LNCAP (cell line): Measurements from ENCODE around the gene PRRC2B.

Experiments
- TF ChIP-seq, protein P1 (sequence below): fragments of 450-650 bp; IDR thresholded peaks from 2 replicates; pipeline ENCODE4 v1.5.1; 2017; ENCODE audit warnings: mild to moderate bottlenecking

PRRC2B gene

DNA sequence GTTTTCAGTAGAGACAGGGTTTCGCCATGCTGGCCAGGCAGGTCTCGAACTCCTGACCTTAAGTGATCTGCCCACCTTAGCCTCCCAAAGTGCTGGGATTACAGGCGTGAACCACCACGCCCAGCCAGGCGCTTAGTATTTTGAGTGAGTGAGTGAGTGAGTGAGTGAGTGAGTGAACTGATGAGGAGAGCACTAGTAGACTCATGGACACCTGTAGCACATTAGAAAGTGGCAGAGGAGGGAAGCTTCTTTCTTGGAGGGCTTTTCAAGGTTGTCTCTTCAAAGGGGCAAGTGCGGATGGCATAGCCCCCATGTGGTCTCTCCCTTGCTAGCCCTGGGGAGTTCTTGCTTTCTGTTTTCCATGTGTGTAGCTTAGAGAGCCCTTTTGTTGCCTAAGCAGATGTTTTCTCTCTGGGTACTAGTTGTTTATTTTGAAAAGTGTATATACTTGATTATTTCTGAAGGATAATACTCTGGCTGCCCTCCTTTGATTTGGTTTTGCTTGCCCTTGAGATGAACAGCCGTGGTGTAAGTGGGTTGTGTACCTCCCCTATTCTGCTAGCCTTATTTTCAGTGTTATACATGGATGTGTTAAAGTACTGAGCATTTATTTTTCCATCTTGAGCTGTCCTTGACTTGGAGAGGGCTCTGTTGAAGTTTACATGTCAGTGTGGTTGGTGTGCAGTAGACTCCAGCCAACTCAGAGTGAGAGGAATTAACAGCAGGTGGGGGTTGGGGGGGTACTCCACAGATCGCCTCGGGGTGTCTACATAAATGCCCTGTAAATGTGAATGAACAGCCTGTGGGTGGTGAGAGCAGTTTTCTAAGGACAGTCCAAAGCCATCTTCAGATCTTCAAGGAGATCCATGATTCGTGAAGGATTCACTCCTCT is 35.5 kb downstream of the PRRC2B start:
- TF ChIP-seq, protein P1, sequence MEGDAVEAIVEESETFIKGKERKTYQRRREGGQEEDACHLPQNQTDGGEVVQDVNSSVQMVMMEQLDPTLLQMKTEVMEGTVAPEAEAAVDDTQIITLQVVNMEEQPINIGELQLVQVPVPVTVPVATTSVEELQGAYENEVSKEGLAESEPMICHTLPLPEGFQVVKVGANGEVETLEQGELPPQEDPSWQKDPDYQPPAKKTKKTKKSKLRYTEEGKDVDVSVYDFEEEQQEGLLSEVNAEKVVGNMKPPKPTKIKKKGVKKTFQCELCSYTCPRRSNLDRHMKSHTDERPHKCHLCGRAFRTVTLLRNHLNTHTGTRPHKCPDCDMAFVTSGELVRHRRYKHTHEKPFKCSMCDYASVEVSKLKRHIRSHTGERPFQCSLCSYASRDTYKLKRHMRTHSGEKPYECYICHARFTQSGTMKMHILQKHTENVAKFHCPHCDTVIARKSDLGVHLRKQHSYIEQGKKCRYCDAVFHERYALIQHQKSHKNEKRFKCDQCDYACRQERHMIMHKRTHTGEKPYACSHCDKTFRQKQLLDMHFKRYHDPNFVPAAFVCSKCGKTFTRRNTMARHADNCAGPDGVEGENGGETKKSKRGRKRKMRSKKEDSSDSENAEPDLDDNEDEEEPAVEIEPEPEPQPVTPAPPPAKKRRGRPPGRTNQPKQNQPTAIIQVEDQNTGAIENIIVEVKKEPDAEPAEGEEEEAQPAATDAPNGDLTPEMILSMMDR: no peak

DNA sequence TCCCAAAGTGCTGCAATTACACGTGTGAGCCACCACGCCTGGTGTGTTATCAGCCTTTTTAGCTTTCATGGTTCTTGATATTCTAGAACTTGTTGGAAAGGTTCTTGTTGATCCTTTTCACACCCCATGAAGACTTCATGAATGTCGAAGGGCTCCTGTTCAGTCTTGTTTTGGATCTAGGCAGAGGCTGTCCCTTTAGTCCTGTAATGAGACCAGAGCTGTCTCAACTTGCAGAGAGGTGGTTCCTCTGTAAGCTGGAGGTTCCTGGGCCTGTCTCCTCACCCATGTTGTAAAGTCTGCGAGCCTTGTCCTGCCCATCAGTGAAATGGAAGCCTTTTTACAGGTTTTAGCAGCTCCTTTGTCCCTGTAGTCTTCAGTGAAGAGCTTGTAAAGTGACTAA is 38.2 kb downstream of the PRRC2B start:
- TF ChIP-seq, protein P1: no peak

DNA sequence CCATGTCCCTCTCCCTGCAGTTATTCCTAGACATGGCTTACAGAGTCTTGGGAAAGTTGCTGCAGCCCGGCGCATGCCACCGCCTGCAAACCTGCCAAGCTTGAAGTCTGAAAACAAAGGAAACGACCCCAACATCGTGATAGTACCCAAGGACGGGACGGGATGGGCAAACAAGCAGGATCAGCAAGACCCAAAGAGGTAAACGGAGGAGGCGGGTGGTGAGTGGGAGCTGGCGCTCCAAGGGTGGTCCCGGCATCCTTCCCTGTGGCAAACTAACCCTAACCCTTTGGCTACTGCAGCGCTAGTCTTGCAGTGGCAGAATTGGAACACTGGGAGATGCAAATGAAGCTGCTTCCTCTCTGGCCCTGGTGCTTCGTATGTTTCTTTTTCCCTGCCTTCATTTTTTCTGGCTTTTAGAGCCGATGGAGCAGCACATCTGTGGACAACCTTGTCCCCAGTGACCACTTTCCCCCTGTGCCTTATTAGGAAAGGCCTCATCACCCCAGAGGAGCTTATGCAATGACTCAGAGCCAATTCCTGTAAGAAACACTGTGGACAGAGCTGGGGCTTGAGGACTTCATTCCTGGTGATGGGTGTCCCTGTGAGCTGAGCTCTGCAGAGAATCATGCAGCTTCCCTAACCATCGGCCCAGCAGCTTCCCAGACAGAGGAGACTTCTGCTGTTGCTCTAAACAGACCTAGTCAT is 38.9 kb downstream of the PRRC2B start:
- TF ChIP-seq, protein P1: no peak

- TF ChIP-seq, protein P1: no peak
Measured at GRCh38 chr9:131433302-131433854, 39.5 kb downstream of the PRRC2B start.

DNA sequence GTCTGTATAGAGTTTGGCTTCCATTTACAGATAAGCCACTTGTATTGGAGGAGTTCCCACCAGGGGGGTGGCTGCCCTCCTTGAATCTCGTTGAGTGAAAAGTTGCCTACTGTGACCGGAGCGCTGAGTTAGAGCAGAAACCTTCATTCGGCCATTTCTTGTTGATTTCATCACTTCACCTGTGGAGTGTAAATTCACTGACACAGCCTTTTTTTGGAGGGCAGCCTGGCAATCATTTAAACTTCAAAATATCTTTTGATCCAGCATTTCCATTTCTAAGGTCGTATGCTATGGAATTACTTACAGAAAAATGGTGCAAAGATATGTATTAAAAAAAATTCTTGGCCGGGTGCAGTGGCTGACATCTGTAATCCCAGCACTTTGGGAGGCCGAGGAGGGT is 40.8 kb downstream of the PRRC2B start:
- TF ChIP-seq, protein P1: no peak

DNA sequence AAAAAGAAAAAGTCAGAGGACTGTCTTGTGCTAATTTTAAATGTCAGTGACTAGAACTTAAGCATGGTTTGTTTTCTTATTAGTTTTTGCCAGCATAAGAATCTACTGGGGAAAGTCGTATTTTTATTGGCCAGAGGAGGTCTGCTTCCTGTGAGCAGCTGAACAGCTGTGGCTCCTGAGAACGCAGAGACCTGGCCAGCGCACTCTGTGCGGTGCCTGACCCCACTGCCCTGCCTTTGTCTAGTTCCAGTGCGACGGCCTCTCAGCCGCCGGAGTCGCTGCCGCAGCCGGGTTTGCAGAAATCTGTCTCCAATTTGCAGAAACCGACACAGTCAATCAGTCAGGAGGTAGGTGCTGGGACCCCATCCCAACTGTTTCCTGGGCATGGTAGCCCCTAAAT is 42.5 kb downstream of the PRRC2B start:
- TF ChIP-seq, protein P1: no peak

DNA sequence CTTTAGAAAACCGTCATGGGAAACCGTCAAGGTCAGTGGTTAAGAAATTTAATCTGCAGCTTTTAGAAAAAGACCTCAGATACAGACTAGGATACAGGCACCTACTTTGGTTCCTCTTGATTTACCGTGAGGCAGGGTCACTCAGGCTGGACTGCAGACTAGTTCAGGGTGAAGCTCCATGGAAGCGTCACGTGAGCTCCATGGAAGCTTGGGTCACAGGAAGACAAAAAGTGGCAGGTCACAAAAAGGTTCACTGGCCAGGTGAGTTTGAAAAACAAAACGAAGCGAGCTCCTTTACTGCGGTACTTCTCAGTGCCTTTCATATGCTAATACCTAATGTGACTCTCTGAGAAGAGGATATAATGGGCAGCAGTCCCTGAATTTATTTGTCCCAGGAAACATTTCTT is 43.0 kb downstream of the PRRC2B start:
- TF ChIP-seq, protein P1: no peak
